Caco-2 (cell line): ENCODE results near the gene MAP4K3. TPM values are rescaled to one million over a fixed set of nuclear protein-coding genes. Genes with fewer than 3 reads are reported as not detected.
"Not testable (repeated sequence)": the region's sequence is repeated elsewhere in the genome, so short reads cannot be mapped to it uniquely, and the experiment has no call there.

Experiments
- BruUV-seq: library from RNA; stranded (reverse); fragments of 400-500 nt; replicated peaks from 2 replicates; lab custom pipeline; 2021; lab: Mats Ljungman, UMichigan
- CTCF ChIA-PET: fragments of 300-600 bp; sonication (Branson Sonifier 250); formaldehyde crosslinking; loops from one replicate; lab custom pipeline; 2022; ENCODE audit warnings: antibody characterized with exemption; lab: Charles Lee
- POLR2A ChIA-PET: fragments of 300-600 bp; sonication (Branson Sonifier 250); formaldehyde crosslinking; loops from one replicate; lab custom pipeline; 2022; ENCODE audit warnings: antibody characterized with exemption; lab: Charles Lee
- DNase-seq, 2 experiments: peaks; one replicate each; pipeline versions ENCODE4 v3.0.0 to v3.0.0-alpha.2; 2020 to 2022
- H3K27me3 ChIP-seq: replicated peaks from 2 replicates; pipeline ENCODE4 v1.6.0; 2011; ENCODE audit warnings: low read length; ENCODE audit not compliant: control insufficient read depth, insufficient read depth
- H3K36me3 ChIP-seq: 2 replicates; pipeline ENCODE4 v1.5.1; 2011; ENCODE audit warnings: low read length; ENCODE audit not compliant: control insufficient read depth, insufficient read depth
- H3K4me1 ChIP-seq: fragments of 250-450 bp; sonication (Bioruptor Pico); 2 replicates; pipeline ENCODE4 v1.5.1; 2020; ENCODE audit warnings: mild to moderate bottlenecking
- H3K4me3 ChIP-seq: 2 replicates; pipeline ENCODE4 v1.5.1; 2011; ENCODE audit warnings: low read depth, mild to moderate bottlenecking, control low read depth, low read length
- H3K9me3 ChIP-seq: fragments of 250-450 bp; sonication (Bioruptor Pico); 2 replicates; pipeline ENCODE4 v1.5.1; 2020; ENCODE audit warnings: mild to moderate bottlenecking, moderate library complexity
- H3K27ac Mint-ChIP-seq: one replicate; pipeline ENCODE4 v1.8.0; 2022; ENCODE audit warnings: mixed read lengths; ENCODE audit not compliant: unreplicated experiment
- H3K27me3 Mint-ChIP-seq: one replicate; pipeline ENCODE4 v1.8.0; 2022; ENCODE audit warnings: mixed read lengths; ENCODE audit not compliant: insufficient read depth, unreplicated experiment
- H3K36me3 Mint-ChIP-seq: one replicate; pipeline ENCODE4 v1.8.0; 2022; ENCODE audit warnings: mild to moderate bottlenecking, mixed read lengths; ENCODE audit not compliant: insufficient read depth, unreplicated experiment
- H3K4me1 Mint-ChIP-seq: one replicate; pipeline ENCODE4 v1.8.0; 2022; ENCODE audit warnings: low read depth, mixed read lengths; ENCODE audit not compliant: unreplicated experiment
- H3K4me3 Mint-ChIP-seq: one replicate; pipeline ENCODE4 v1.8.0; 2022; ENCODE audit warnings: mild to moderate bottlenecking, moderate library complexity, mixed read lengths; ENCODE audit not compliant: unreplicated experiment
- H3K9me3 Mint-ChIP-seq: one replicate; pipeline ENCODE4 v1.8.0; 2022; ENCODE audit warnings: mixed read lengths; ENCODE audit not compliant: unreplicated experiment
- intact Hi-C: fragments of 100-400 bp; cut with micrococcal nuclease; formaldehyde crosslinking; loops from one replicate; pipeline ENCODE4 v1.10.0; 2022; ENCODE audit not compliant: unreplicated experiment
- total RNA-seq: library from RNA; stranded (reverse); gene quantifications from 2 replicates; pipeline ENCODE4 v1.2.3, GENCODE V29; 2022
- TF ChIP-seq, protein P1 (sequence below), 2 experiments: fragments of 200-600 bp in 1 of 2; IDR thresholded peaks; 1 replicate in 1 of 2; 2 replicates in 1 of 2; pipeline versions ENCODE4 v1.5.1 to v1.8.0; 2011 to 2022; ENCODE audit warnings: antibody characterized with exemption in 1 of 2, control low read depth in 1 of 2, inconsistent platforms in 1 of 2, low read depth in 1 of 2, low read length in 1 of 2, mild to moderate bottlenecking in 1 of 2, moderate library complexity in 1 of 2; ENCODE audit not compliant: insufficient read depth in 1 of 2, severe bottlenecking in 1 of 2, unreplicated experiment in 1 of 2

MAP4K3 gene
- total RNA-seq, 1 experiment from 2014 or later = 46.1 TPM

DNA sequence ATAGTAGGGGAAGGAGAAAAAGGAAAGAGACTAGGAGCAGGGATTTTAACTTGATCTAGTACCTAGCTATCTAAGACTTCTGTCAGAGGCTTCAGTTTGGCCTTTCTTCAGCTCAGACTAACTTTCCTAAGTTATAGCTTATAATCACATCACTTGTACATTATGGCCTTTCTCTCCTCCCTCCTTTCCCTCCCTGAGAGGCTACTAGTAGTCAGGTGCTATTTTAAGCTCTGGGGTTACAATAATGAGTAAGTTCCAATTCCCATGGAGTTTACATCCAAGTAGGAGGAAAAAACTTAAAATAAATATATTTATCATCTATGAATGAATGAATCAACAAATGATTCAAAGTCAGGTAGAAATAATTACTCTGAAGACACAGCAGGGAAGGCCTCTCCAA lies 102.6 kb downstream of the MAP4K3 start:
- Histone ChIP-seq H3K9me3 (no peaks in the 10 kb centered on the region), H3K36me3 (peaks cover 2% of the 10 kb centered on the region; the same call in 1 of the 2 replicates), H3K4me1 (no peaks in the 10 kb centered on the region), H3K27me3 (no peaks in the 10 kb centered on the region), H3K4me3 (no peak overlapping the region)
- H3K27ac Mint-ChIP-seq = no peak overlapping the region
- intact Hi-C loops = no loop called here
- no peaks in the 10 kb centered on the region for H3K27me3 Mint-ChIP-seq
- ChIA-PET POLR2A (no interaction called here), CTCF (no interaction called here)
- DNase-seq = no peak
- TF ChIP-seq, protein P1, sequence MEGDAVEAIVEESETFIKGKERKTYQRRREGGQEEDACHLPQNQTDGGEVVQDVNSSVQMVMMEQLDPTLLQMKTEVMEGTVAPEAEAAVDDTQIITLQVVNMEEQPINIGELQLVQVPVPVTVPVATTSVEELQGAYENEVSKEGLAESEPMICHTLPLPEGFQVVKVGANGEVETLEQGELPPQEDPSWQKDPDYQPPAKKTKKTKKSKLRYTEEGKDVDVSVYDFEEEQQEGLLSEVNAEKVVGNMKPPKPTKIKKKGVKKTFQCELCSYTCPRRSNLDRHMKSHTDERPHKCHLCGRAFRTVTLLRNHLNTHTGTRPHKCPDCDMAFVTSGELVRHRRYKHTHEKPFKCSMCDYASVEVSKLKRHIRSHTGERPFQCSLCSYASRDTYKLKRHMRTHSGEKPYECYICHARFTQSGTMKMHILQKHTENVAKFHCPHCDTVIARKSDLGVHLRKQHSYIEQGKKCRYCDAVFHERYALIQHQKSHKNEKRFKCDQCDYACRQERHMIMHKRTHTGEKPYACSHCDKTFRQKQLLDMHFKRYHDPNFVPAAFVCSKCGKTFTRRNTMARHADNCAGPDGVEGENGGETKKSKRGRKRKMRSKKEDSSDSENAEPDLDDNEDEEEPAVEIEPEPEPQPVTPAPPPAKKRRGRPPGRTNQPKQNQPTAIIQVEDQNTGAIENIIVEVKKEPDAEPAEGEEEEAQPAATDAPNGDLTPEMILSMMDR (IDR thresholded peaks at IDR 0.05; ENCODE audit: insufficient read depth in 1 of 2, low read depth in 1 of 2, low read length in 1 of 2, severe bottlenecking in 1 of 2, unreplicated experiment in 1 of 2) = no peak
- peaks cover 7% of the 10 kb centered on the region for H3K4me1 Mint-ChIP-seq
- peaks cover 15% of the 10 kb centered on the region for H3K36me3 Mint-ChIP-seq
- BruUV-seq = no TSS peak
- no peaks in the 10 kb centered on the region for H3K9me3 Mint-ChIP-seq
- H3K4me3 Mint-ChIP-seq = no peak overlapping the region

- H3K9me3 Mint-ChIP-seq = no peaks in the 10 kb centered on the region
- H3K36me3 Mint-ChIP-seq = peaks cover 38% of the 10 kb centered on the region
- Histone ChIP-seq H3K4me1 (no peaks in the 10 kb centered on the region), H3K27me3 (no peaks in the 10 kb centered on the region), H3K9me3 (no peaks in the 10 kb centered on the region), H3K4me3 (no peak overlapping the region), H3K36me3 (no peaks in the 10 kb centered on the region; the same call in 1 of the 2 replicates)
- TF ChIP-seq, protein P1 (IDR thresholded peaks at IDR 0.05; ENCODE audit: insufficient read depth in 1 of 2, low read depth in 1 of 2, low read length in 1 of 2, severe bottlenecking in 1 of 2, unreplicated experiment in 1 of 2) = no peak
- no peak for DNase-seq
- no peaks in the 10 kb centered on the region for H3K4me1 Mint-ChIP-seq
- no peak overlapping the region for H3K4me3 Mint-ChIP-seq
- no peak overlapping the region for H3K27ac Mint-ChIP-seq
- CTCF ChIA-PET = no interaction called here
- POLR2A ChIA-PET = no interaction called here
- intact Hi-C loops = no loop called here
- H3K27me3 Mint-ChIP-seq = no peaks in the 10 kb centered on the region
- no TSS peak for BruUV-seq
Observed at GRCh38 chr2:39326644-39327043, 110.4 kb downstream of the MAP4K3 start.

- no TSS peak for BruUV-seq
- no peaks in the 10 kb centered on the region for H3K36me3 ChIP-seq
- intact Hi-C loops = no loop called here
- H3K4me3 Mint-ChIP-seq = no peak overlapping the region
- H3K4me3 ChIP-seq = no peak overlapping the region
- H3K27ac Mint-ChIP-seq = no peak overlapping the region
- no peak for DNase-seq
- no peaks in the 10 kb centered on the region for H3K27me3 Mint-ChIP-seq
- POLR2A ChIA-PET = no interaction called here
- CTCF ChIA-PET = no interaction called here
- H3K4me1 Mint-ChIP-seq = no peaks in the 10 kb centered on the region
- H3K9me3 ChIP-seq = no peaks in the 10 kb centered on the region
- TF ChIP-seq, protein P1 (IDR thresholded peaks at IDR 0.05; ENCODE audit: insufficient read depth in 1 of 2, low read depth in 1 of 2, low read length in 1 of 2, severe bottlenecking in 1 of 2, unreplicated experiment in 1 of 2) = no peak
- no peaks in the 10 kb centered on the region for H3K4me1 ChIP-seq
- H3K36me3 Mint-ChIP-seq = peaks cover 32% of the 10 kb centered on the region
- no peaks in the 10 kb centered on the region for H3K27me3 ChIP-seq
- H3K9me3 Mint-ChIP-seq = no peaks in the 10 kb centered on the region
Observed at GRCh38 chr2:39325966-39326365, 111.1 kb downstream of the MAP4K3 start.

- H3K4me1 Mint-ChIP-seq, DNase-seq, H3K27me3 Mint-ChIP-seq, H3K27me3 ChIP-seq, H3K9me3 ChIP-seq, H3K4me1 ChIP-seq, H3K4me3 Mint-ChIP-seq, H3K36me3 ChIP-seq, CTCF ChIA-PET, intact Hi-C loops, H3K9me3 Mint-ChIP-seq, H3K4me3 ChIP-seq, H3K27ac Mint-ChIP-seq, BruUV-seq, POLR2A ChIA-PET: not testable (repeated sequence)
- peaks cover 22% of the 10 kb centered on the region for H3K36me3 Mint-ChIP-seq
Observed at GRCh38 chr2:39321056-39322035, 115.7 kb downstream of the MAP4K3 start.
